ENCODE data around the gene OLFML2B.
"Not testable (repeated sequence)": the region's sequence is repeated elsewhere in the genome, so short reads cannot be mapped to it uniquely, and the experiment has no call there.

Gene OLFML2B

GRCh38 chr1:162023547-162024501, at the start of gene OLFML2B:
TSS of gene OLFML2B (minus strand) at chr1:162023869. CDS start at chr1:162023430, 439 bp downstream.
- peak; percentile 30 for DNase-seq

GRCh38 chr1:162072740-162073139, 49.1 kb upstream of the OLFML2B start:
- no peak for DNase-seq

- no peak for DNase-seq
Measured at GRCh38 chr1:162070825-162071224, 47.2 kb upstream of the OLFML2B start.

GRCh38 chr1:162070094-162070748, 46.6 kb upstream of the OLFML2B start:
- DNase-seq: no peak

GRCh38 chr1:162069334-162070093, 45.8 kb upstream of the OLFML2B start, which contains the start of gene NOS1AP:
TSS of gene NOS1AP (plus strand) at chr1:162069691. CDS start at chr1:162070178, 487 bp downstream.
- DNase-seq: peak; percentile 33

- DNase-seq: no peak
Measured at GRCh38 chr1:162068301-162068700, 44.6 kb upstream of the OLFML2B start.

GRCh38 chr1:162067466-162067865, 43.8 kb upstream of the OLFML2B start:
- DNase-seq: no peak

GRCh38 chr1:162066836-162067235, 43.2 kb upstream of the OLFML2B start:
- not testable (repeated sequence) for DNase-seq

GRCh38 chr1:162065016-162065415, 41.3 kb upstream of the OLFML2B start:
- DNase-seq: no peak

- DNase-seq: no peak
Measured at GRCh38 chr1:162062542-162063015, 38.9 kb upstream of the OLFML2B start.

GRCh38 chr1:162060314-162060713, 36.6 kb upstream of the OLFML2B start:
- DNase-seq: no peak

GRCh38 chr1:162059721-162060120, 36.1 kb upstream of the OLFML2B start:
- no peak for DNase-seq

- DNase-seq: no peak
Measured at GRCh38 chr1:162056579-162056978, 32.9 kb upstream of the OLFML2B start.

GRCh38 chr1:162056043-162056442, 32.4 kb upstream of the OLFML2B start:
- peak; percentile 11 for DNase-seq

- no peak for DNase-seq
Measured at GRCh38 chr1:162055062-162055461, 31.4 kb upstream of the OLFML2B start.

GRCh38 chr1:162053949-162054348, 30.3 kb upstream of the OLFML2B start:
- not testable (repeated sequence) for DNase-seq

- DNase-seq: no peak
Measured at GRCh38 chr1:162046921-162047320, 23.3 kb upstream of the OLFML2B start.

GRCh38 chr1:162042361-162042760, 18.7 kb upstream of the OLFML2B start:
- DNase-seq: no peak

- DNase-seq: no peak
Measured at GRCh38 chr1:162040657-162041056, 17.0 kb upstream of the OLFML2B start.

- no peak for DNase-seq
Measured at GRCh38 chr1:162040001-162040400, 16.3 kb upstream of the OLFML2B start.

GRCh38 chr1:162038624-162039023, 15.0 kb upstream of the OLFML2B start:
- DNase-seq: no peak

- DNase-seq: no peak
Measured at GRCh38 chr1:162036163-162036562, 12.5 kb upstream of the OLFML2B start.

GRCh38 chr1:162035241-162035640, 11.6 kb upstream of the OLFML2B start:
- DNase-seq: no peak
